Measurements from ENCODE around the gene POLR3B. TPM values are rescaled to one million over a fixed set of nuclear protein-coding genes. Genes with fewer than 3 reads are reported as not detected.

POLR3B gene
- 12.2 TPM for total RNA-seq

GRCh38 chr12:106357549-106358395, at the start of gene POLR3B:
Gene POLR3B, plus strand, starts transcription at chr12:106357748. Its CDS starts 132 bp downstream, at chr12:106357880.

Other genes with a start within 250 kb of the POLR3B start
- 10.7 TPM for gene NUAK1, start 218.8 kb upstream of the POLR3B start, total RNA-seq
- gene CKAP4, start 109.7 kb upstream of the POLR3B start, total RNA-seq: 64.9 TPM
- gene TCP11L2, start 55.0 kb upstream of the POLR3B start, total RNA-seq: 52.7 TPM
- gene RFX4, start 225.3 kb downstream of the POLR3B start, total RNA-seq: not detected

Measured in metanephros (tissue), 1 donor.